Progenitor cell of endocrine pancreas (in vitro differentiated cells): ENCODE results near the gene ANKRD16. TPM values are rescaled to one million over a fixed set of nuclear protein-coding genes. Genes with fewer than 3 reads are reported as not detected.
"Not testable (repeated sequence)": the region's sequence is repeated elsewhere in the genome, so short reads cannot be mapped to it uniquely, and the experiment has no call there.

Source experiments
- DNase-seq: peaks from one replicate; pipeline ENCODE4 v3.0.0; 2021; ENCODE audit warnings: low spot score; ENCODE audit not compliant: unreplicated experiment
- H3K27ac Mint-ChIP-seq: 2 replicates; pipeline ENCODE4 v1.8.0; 2021; ENCODE audit warnings: mild to moderate bottlenecking, moderate library complexity, mixed read lengths
- H3K27me3 Mint-ChIP-seq: 2 replicates; pipeline ENCODE4 v1.8.0; 2021; ENCODE audit warnings: mixed read lengths
- H3K36me3 Mint-ChIP-seq: 2 replicates; pipeline ENCODE4 v1.8.0; 2022; ENCODE audit warnings: mixed read lengths; ENCODE audit not compliant: insufficient read depth
- H3K4me1 Mint-ChIP-seq: 2 replicates; pipeline ENCODE4 v1.8.0; 2021; ENCODE audit warnings: low read depth, mixed read lengths
- H3K4me3 Mint-ChIP-seq: 2 replicates; pipeline ENCODE4 v1.8.0; 2021; ENCODE audit warnings: low read depth, mild to moderate bottlenecking, moderate library complexity, mixed read lengths
- H3K9me3 Mint-ChIP-seq: 2 replicates; pipeline ENCODE4 v1.8.0; 2021; ENCODE audit warnings: low read depth, mixed read lengths
- total RNA-seq: library from RNA; stranded (reverse); gene quantifications from 2 replicates; pipeline ENCODE4 v1.2.1, GENCODE V29; 2021
- TF ChIP-seq, protein P1 (sequence below): fragments of 200-600 bp; sonication (generic); IDR thresholded peaks from one replicate; pipeline ENCODE4 v1.5.0; 2021; ENCODE audit warnings: antibody characterized with exemption, mild to moderate bottlenecking; ENCODE audit not compliant: unreplicated experiment

ANKRD16 gene
- total RNA-seq, 1 donor from 2014 or later, result 18.0 TPM

DNA sequence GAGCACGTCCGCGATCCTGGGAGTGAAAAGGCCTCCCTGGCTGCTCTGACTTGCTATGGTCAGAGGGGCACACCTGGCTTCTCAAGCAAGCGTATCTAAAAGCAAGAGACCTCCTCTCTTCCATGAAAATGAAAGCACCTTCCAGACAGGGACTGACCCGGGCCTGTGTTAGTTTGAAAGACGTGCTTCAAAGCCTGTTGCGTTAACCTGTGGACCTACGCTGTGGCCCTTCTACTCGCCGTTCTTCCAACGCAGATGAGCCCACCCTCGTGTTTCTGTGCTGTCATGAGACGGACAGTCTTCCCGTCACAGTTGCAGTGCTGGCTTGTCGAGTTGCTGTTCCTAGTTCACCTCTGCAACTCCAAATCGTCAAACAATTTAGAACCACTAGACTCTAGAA lies 61.0 kb downstream of the ANKRD16 start:
- no peak overlapping the region for H3K27ac Mint-ChIP-seq

DNA sequence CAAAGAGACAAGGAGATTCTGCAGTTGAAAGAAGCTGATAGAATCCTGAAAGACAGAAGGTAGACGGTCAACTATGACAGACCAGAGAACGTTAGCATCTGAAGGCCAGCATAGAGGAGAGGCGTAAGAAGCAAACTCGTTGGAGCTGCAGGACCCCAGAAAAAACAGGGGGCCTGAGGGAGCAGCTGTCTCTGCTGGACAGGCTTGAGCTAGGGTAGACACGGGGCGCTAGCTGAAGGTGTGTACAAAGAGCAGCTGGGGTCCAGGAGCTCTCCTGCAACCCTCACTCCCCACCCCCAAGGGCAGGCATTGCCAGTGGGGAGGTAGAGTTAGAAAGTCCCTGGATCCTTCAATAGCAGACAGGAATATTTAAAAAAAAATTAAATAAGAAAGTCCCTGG lies 61.9 kb downstream of the ANKRD16 start:
- no peak overlapping the region for H3K27ac Mint-ChIP-seq
- no peaks in the 10 kb centered on the region for H3K36me3 Mint-ChIP-seq
- H3K4me3 Mint-ChIP-seq, result no peak overlapping the region
- H3K4me1 Mint-ChIP-seq, result peaks cover 6% of the 10 kb centered on the region
- TF ChIP-seq, protein P1, sequence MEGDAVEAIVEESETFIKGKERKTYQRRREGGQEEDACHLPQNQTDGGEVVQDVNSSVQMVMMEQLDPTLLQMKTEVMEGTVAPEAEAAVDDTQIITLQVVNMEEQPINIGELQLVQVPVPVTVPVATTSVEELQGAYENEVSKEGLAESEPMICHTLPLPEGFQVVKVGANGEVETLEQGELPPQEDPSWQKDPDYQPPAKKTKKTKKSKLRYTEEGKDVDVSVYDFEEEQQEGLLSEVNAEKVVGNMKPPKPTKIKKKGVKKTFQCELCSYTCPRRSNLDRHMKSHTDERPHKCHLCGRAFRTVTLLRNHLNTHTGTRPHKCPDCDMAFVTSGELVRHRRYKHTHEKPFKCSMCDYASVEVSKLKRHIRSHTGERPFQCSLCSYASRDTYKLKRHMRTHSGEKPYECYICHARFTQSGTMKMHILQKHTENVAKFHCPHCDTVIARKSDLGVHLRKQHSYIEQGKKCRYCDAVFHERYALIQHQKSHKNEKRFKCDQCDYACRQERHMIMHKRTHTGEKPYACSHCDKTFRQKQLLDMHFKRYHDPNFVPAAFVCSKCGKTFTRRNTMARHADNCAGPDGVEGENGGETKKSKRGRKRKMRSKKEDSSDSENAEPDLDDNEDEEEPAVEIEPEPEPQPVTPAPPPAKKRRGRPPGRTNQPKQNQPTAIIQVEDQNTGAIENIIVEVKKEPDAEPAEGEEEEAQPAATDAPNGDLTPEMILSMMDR, result no peak
- H3K9me3 Mint-ChIP-seq, result no peaks in the 10 kb centered on the region
- no peak for DNase-seq
- no peaks in the 10 kb centered on the region for H3K27me3 Mint-ChIP-seq

More for the DNA sequence above, 61.0 kb downstream of the ANKRD16 start:
- TF ChIP-seq, protein P1, result no peak
- Mint-ChIP-seq H3K4me3 (no peak overlapping the region), H3K27me3 (no peaks in the 10 kb centered on the region), H3K36me3 (no peaks in the 10 kb centered on the region), H3K9me3 (no peaks in the 10 kb centered on the region), H3K4me1 (peaks cover 6% of the 10 kb centered on the region)
- no peak for DNase-seq

DNA sequence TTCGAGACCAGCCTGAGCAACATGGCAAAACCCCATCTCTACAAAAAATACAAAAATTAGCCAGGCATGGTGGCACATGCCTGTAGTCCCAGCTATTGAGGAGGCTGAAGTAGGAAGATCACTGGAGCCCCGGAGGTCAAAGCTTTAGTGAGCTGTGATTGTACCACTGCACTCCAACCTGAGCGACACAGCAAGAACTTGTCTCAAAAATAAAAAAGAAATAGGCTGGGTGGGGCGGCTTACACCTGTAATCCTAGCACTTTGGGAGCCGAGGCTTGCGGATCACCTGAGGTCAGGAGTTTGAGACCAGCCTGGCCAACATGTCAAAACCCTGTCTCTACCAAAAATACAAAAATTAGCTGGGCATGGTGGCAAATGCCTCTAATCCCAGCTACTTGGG lies 63.2 kb downstream of the ANKRD16 start:
- H3K36me3 Mint-ChIP-seq, H3K4me1 Mint-ChIP-seq, H3K27ac Mint-ChIP-seq, DNase-seq, H3K4me3 Mint-ChIP-seq, H3K27me3 Mint-ChIP-seq, H3K9me3 Mint-ChIP-seq: not testable (repeated sequence)

DNA sequence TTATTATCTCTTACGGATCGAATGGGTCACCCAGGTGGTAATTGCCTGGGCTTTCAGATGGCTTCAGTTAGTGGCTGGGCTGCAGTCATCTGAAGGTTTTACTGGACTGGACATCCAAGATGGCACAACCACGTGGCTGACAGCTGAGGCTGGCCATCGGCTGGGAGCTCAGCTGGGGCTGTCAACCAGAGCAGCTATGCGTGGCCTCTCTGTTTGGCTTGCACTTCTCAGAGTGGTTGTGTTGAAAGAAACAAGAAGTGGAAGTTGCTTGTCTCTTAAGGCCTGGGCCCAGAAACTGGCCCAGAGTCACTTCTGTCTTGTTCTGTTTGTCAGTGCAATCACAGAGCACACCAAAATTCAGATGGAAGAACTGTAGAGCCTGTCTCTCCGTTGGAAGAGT lies 70.8 kb downstream of the ANKRD16 start:
- Mint-ChIP-seq H3K4me1 (peaks cover 5% of the 10 kb centered on the region), H3K27ac (no peak overlapping the region), H3K4me3 (no peak overlapping the region), H3K36me3 (no peaks in the 10 kb centered on the region), H3K27me3 (no peaks in the 10 kb centered on the region), H3K9me3 (no peaks in the 10 kb centered on the region)
- TF ChIP-seq, protein P1, result no peak
- DNase-seq, result no peak

DNA sequence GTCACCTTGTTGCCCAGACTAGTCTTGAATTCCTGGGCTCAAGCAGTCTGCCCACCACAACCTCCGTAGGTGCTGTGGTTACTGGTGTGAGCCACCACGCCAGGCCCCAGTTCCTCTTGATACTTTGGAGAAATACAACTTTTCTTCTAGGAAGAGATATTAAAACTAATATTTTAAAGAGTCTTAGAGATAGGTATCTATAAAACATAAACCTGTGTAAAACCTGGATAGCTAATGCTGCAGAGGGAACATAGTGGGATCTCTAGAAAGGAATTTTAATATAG lies 71.7 kb downstream of the ANKRD16 start:
- Mint-ChIP-seq H3K9me3 (no peaks in the 10 kb centered on the region), H3K4me1 (peaks cover 5% of the 10 kb centered on the region), H3K36me3 (no peaks in the 10 kb centered on the region), H3K27me3 (no peaks in the 10 kb centered on the region), H3K27ac (no peak overlapping the region), H3K4me3 (no peak overlapping the region)
- TF ChIP-seq, protein P1, result no peak
- DNase-seq, result no peak

DNA sequence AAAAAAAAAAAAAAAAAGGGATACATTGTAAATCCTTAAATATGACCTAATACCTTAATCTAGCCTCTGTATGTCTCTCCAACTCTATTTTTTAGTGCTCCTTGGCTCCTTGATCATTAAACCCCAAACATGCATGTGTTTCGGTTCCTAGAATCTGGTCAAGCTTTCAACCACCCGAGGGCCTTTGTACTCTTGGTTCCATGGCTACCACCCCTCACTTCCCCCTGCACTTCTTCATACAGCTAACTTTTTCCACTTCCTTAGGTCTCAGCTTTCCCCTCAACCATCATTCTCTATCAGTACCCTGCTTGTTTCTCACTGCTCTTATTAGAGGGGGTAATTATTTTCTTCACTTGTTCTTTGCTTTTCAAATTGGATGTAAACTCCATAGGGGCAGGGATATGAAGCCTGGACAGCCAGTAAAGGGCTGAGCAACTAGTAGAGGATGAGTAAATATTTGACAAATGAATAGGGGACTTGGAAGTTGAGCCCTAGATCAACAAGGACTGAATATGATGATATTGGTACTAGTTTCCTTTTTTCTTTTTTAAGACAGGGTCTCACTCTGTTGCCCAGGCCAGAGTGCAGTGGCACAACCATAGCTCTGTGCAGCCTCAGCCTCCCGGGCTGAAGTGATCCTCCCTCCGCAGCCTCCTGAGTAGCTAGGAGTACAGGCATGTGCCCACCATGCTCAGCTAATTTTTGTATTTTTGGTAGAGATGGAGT lies 72.2 kb downstream of the ANKRD16 start:
- TF ChIP-seq, protein P1, result no peak
- Mint-ChIP-seq H3K9me3 (no peaks in the 10 kb centered on the region), H3K4me1 (peaks cover 5% of the 10 kb centered on the region), H3K36me3 (no peaks in the 10 kb centered on the region), H3K4me3 (no peak overlapping the region), H3K27me3 (no peaks in the 10 kb centered on the region), H3K27ac (no peak overlapping the region)
- DNase-seq, result no peak
